Measurements from ENCODE around the gene MLPH.

MLPH gene

GRCh38 chr2:237599465-237600110, 112.5 kb downstream of the MLPH start:
- no peaks in the 10 kb centered on the region for H3K36me3 ChIP-seq (ENCODE audit: control insufficient read depth, insufficient read depth, low read length)
- WGBS, 2 experiments (ENCODE audit: insufficient coverage in 2 of 2) = 91% methylated on average over 6 to 9 of the region's 9 CpGs
- no peak overlapping the region for H3K4me3 ChIP-seq (ENCODE audit: extremely low read depth, insufficient read depth, low read length, poor library complexity, severe bottlenecking)
- H3K4me1 ChIP-seq (ENCODE audit: control insufficient read depth, insufficient read depth, low read length, poor library complexity, severe bottlenecking) = peaks cover 45% of the 10 kb centered on the region
- H3K9me3 ChIP-seq (ENCODE audit: control insufficient read depth, low read length) = no peaks in the 10 kb centered on the region
- H3K27ac ChIP-seq (ENCODE audit: low read depth, low read length, severe bottlenecking) = no peak overlapping the region

DNA sequence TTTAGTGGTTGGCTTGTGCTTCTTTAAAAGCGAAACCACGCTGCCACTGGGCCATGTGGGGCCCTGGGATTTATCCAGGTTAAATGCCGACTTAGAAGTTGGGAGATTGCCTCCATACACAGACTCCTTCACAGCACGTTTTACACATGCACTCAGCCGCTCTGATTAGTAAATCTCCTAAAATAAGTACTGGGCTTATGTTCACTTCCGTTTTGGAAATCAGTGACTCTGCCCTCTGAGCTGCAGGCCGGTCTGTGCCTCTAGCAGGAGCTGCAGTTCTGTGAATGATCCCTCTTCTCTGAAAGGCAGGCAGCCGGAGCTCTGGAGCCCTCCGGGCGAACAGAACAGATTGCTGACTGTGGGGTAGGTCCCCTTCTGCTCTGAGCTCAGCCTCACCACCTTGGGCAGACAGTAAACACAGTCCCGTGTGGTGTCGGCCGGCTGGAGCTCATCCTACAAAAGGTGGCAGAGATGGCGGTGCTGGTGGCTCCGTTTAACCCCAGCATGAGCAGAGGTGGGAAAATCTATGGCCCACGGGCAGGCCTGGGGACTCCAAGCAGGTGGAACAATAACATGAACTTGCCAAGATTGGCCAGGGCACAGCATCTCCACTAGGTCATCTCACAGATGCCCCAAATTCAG, 113.3 kb downstream of the MLPH start:
- Histone ChIP-seq H3K27ac (ENCODE audit: low read depth, low read length, severe bottlenecking) (no peak overlapping the region), H3K9me3 (ENCODE audit: control insufficient read depth, low read length) (no peaks in the 10 kb centered on the region), H3K36me3 (ENCODE audit: control insufficient read depth, insufficient read depth, low read length) (no peaks in the 10 kb centered on the region), H3K4me1 (ENCODE audit: control insufficient read depth, insufficient read depth, low read length, poor library complexity, severe bottlenecking) (peaks cover 37% of the 10 kb centered on the region), H3K4me3 (ENCODE audit: extremely low read depth, insufficient read depth, low read length, poor library complexity, severe bottlenecking) (no peak overlapping the region)
- 89 to 90% methylated on average over 14 to 15 of the region's 16 CpGs for WGBS, 2 experiments (ENCODE audit: insufficient coverage in 2 of 2)

- Histone ChIP-seq H3K4me3 (ENCODE audit: extremely low read depth, insufficient read depth, low read length, poor library complexity, severe bottlenecking) (no peak overlapping the region), H3K36me3 (ENCODE audit: control insufficient read depth, insufficient read depth, low read length) (no peaks in the 10 kb centered on the region), H3K4me1 (ENCODE audit: control insufficient read depth, insufficient read depth, low read length, poor library complexity, severe bottlenecking) (peaks cover 34% of the 10 kb centered on the region), H3K9me3 (ENCODE audit: control insufficient read depth, low read length) (peaks cover 3% of the 10 kb centered on the region), H3K27ac (ENCODE audit: low read depth, low read length, severe bottlenecking) (no peak overlapping the region)
- WGBS, 2 experiments (ENCODE audit: insufficient coverage in 2 of 2) = 83% methylated on average over 14 of the region's 14 CpGs
Measured at GRCh38 chr2:237601453-237602116, 114.5 kb downstream of the MLPH start.

DNA sequence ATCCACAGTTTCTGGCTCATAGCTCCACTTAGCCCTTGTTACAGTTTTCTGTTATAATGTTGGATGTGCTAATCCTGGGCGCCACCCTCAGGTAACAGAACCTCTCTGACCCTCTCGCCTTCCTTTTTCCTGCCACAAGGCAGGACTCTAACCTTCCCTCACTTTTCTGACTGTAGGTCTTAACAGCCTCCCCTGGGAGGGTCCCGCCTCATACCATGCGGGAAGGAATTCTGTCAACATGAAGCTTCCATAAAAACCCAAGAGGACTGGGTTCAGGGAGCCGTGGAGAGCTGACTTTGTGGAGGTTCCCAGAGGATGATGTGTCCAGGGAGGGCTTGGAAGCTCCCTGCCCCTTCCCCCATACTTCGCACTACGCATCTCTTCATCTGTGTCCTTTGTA, 115.4 kb downstream of the MLPH start:
- H3K4me1 ChIP-seq (ENCODE audit: control insufficient read depth, insufficient read depth, low read length, poor library complexity, severe bottlenecking) = peaks cover 34% of the 10 kb centered on the region
- H3K36me3 ChIP-seq (ENCODE audit: control insufficient read depth, insufficient read depth, low read length) = no peaks in the 10 kb centered on the region
- peaks cover 3% of the 10 kb centered on the region for H3K9me3 ChIP-seq (ENCODE audit: control insufficient read depth, low read length)
- 78 to 80% methylated on average over 3 of the region's 7 CpGs for WGBS, 2 experiments (ENCODE audit: insufficient coverage in 2 of 2)
- no peak overlapping the region for H3K4me3 ChIP-seq (ENCODE audit: extremely low read depth, insufficient read depth, low read length, poor library complexity, severe bottlenecking)
- H3K27ac ChIP-seq (ENCODE audit: low read depth, low read length, severe bottlenecking) = no peak overlapping the region

DNA sequence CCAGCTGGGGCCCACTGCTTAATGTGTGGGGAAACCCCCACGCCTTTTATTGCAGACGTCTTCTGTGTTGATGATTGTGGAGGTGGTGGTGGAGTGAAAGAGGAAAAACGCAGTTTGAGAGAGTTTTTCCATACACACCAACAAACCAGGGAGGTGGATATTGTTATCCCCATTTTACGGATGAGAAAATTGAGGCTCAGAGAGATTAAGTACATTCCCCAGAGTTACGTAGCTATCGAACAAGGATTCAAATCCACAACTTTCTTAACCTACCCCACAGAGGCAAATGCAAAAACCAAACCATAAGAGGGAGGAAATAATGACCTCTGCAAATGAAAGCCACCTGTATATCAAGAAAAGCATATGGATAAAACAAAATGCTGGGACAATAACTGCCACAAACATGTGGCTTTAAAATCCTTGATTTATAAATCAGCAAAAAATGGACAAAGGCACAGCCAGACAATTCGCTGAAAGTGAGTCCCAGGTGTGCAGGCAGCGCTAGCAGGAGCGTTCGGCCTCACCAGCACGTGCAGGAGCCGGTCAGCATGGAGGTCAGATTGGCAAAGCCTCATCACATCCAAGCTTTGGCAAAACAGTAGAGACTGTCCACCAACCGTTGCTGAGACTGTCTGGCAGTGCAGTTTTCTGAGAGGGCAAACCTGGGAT, 116.1 kb downstream of the MLPH start:
- 90 to 91% methylated on average over 7 to 10 of the region's 13 CpGs for WGBS, 2 experiments (ENCODE audit: insufficient coverage in 2 of 2)
- Histone ChIP-seq H3K9me3 (ENCODE audit: control insufficient read depth, low read length) (peaks cover 3% of the 10 kb centered on the region), H3K4me3 (ENCODE audit: extremely low read depth, insufficient read depth, low read length, poor library complexity, severe bottlenecking) (no peak overlapping the region), H3K36me3 (ENCODE audit: control insufficient read depth, insufficient read depth, low read length) (no peaks in the 10 kb centered on the region), H3K4me1 (ENCODE audit: control insufficient read depth, insufficient read depth, low read length, poor library complexity, severe bottlenecking) (peaks cover 34% of the 10 kb centered on the region), H3K27ac (ENCODE audit: low read depth, low read length, severe bottlenecking) (peak overlapping the region; percentile 39)

DNA sequence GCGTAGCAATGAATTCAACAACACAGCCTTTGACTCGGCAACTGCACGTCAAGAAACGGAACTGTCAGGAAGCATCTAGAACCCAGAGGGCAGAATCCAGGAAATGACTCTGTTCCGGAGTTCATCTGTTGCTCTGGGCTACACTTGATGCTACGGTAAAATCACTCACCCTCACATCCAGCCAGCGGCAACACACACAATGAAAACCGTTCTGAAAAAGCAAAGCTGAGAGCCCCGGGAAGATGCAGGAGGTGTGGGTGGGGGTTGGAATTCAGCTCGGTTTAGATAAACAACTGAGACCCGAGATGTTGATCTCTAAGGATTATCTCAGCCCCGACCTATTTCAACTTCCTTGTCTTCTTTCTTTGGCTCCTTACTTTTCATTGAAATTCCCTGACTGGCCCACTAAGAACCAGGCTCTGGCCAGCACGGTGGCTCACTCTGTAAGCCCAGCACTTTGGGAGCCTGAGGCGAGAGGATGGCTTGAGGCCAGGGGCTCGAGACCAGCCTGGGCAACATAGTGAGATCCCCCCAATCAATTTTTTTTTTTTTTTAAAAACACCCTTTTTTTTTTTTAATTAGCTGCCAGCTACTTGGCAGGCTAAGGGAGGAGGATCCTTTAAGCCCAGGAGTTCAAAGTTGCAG, 116.8 kb downstream of the MLPH start:
- Histone ChIP-seq H3K27ac (ENCODE audit: low read depth, low read length, severe bottlenecking) (peak overlapping the region; percentile 39), H3K4me1 (ENCODE audit: control insufficient read depth, insufficient read depth, low read length, poor library complexity, severe bottlenecking) (peaks cover 34% of the 10 kb centered on the region), H3K4me3 (ENCODE audit: extremely low read depth, insufficient read depth, low read length, poor library complexity, severe bottlenecking) (no peak overlapping the region), H3K9me3 (ENCODE audit: control insufficient read depth, low read length) (peaks cover 3% of the 10 kb centered on the region), H3K36me3 (ENCODE audit: control insufficient read depth, insufficient read depth, low read length) (no peaks in the 10 kb centered on the region)
- WGBS, 2 experiments (ENCODE audit: insufficient coverage in 2 of 2) = 57 to 83% methylated on average over 5 to 8 of the region's 15 CpGs

DNA sequence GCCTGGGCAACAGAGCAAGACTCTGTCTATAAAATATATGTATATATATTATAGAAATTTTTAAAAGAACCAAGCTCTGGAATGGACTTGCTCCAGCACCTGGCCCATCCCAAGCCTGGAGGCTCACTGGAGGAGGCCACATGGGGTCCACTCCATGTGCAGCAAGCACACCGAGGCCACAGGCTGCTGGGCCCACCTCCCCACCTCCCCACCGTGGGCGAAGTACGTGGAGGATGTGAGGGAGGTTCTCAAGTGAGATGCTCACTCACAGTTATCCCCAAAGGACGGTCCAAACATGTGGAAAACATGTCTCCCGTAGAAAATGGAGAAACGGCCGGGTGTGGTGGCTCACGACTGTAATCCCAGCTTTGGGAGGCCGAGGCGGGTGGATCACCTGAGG, 117.3 kb downstream of the MLPH start:
- 91 to 93% methylated on average over 5 to 8 of the region's 11 CpGs for WGBS, 2 experiments (ENCODE audit: insufficient coverage in 2 of 2)
- Histone ChIP-seq H3K27ac (ENCODE audit: low read depth, low read length, severe bottlenecking) (no peak overlapping the region), H3K9me3 (ENCODE audit: control insufficient read depth, low read length) (peaks cover 3% of the 10 kb centered on the region), H3K36me3 (ENCODE audit: control insufficient read depth, insufficient read depth, low read length) (no peaks in the 10 kb centered on the region), H3K4me1 (ENCODE audit: control insufficient read depth, insufficient read depth, low read length, poor library complexity, severe bottlenecking) (peaks cover 34% of the 10 kb centered on the region), H3K4me3 (ENCODE audit: extremely low read depth, insufficient read depth, low read length, poor library complexity, severe bottlenecking) (no peak overlapping the region)
